G401 (cell line): ENCODE data around the gene ZNF79. TPM values are rescaled to one million over a fixed set of nuclear protein-coding genes. Genes with fewer than 3 reads are reported as not detected.

Experiments used
- DNase-seq: peaks from one replicate; pipeline ENCODE4 v3.0.0-alpha.2; 2015; ENCODE audit warnings: low spot score
- in situ Hi-C: cut with HindIII; loops from 2 replicates; pipeline ENCODE4 v1.10.0; 2016; ENCODE audit warnings: low sequenced_read_pairs, mixed read lengths
- total RNA-seq: library from RNA; depleted of rRNA; stranded (reverse); fragments of >200 nt; shearing (Covaris generic); gene quantifications from 2 replicates; pipeline ENCODE4 v1.2.3, GENCODE V29; 2014

Gene ZNF79
- total RNA-seq, 1 experiment from 2014 or later: 8.8 TPM

DNA sequence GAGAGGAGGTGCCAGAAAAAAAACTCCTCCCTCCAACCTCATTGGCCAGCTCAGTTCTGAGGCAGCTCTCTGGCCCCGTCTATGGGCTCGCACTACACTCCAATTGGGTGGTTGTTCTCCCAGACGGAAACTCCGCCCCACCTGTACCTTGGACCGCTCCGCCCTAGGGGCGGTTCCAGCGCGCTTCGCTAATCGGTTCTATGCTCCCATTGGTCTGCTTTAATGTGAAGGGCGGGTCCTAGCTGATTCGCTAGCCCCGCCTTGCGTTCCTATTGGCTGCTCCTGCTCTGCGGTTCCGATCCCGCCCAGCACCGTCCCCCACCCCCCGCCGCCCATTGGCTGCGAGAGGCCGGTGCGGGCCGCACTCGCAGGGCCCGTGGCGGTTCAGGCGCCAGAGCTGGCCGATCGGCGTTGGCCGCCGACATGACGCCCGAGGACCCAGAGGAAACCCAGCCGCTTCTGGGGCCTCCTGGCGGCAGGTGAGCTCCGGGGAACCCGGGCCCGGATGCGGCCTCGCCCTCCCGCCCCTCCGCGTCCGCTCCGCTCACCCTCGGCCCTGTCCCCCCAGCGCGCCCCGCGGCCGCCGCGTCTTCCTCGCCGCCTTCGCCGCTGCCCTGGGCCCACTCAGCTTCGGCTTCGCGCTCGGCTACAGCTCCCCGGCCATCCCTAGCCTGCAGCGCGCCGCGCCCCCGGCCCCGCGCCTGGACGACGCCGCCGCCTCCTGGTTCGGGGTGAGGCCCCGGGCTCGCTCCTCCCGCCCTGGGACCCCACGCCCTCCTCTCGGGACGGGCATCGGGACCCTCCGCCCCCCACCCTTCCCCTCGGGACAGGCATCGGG, 27.2 kb upstream of the ZNF79 start, which contains the start of gene SLC2A8:
TSS of gene SLC2A8 (plus strand) at position 362 of the 838 bp plus-strand sequence. CDS start at position 424, 62 bp downstream.
- DNase-seq: peak; percentile 100
- in situ Hi-C loops: no loop called here

DNA sequence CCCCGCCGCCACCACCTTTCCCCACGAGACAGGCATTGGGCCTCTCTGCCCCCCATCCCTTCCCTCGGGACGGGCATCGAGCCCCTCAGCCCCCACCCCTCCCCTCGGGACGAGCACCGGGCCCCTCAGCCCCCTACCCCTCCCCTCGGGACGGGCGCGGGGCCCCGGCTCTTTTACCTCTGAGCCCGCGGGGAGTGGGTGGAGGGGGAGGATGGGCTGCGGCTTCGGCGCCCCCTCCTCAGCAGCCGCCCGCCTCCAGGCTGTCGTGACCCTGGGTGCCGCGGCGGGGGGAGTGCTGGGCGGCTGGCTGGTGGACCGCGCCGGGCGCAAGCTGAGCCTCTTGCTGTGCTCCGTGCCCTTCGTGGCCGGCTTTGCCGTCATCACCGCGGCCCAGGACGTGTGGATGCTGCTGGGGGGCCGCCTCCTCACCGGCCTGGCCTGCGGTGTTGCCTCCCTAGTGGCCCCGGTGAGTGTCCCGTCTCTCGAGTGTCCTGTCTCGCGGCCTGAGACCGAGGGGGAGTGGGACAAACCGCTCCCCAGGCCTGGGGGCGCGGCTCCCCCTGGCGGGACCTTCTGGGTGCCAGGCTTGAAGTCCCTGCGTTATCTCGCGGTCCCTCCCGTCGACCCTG, 26.4 kb upstream of the ZNF79 start:
- in situ Hi-C loops: no loop called here
- no peak for DNase-seq

DNA sequence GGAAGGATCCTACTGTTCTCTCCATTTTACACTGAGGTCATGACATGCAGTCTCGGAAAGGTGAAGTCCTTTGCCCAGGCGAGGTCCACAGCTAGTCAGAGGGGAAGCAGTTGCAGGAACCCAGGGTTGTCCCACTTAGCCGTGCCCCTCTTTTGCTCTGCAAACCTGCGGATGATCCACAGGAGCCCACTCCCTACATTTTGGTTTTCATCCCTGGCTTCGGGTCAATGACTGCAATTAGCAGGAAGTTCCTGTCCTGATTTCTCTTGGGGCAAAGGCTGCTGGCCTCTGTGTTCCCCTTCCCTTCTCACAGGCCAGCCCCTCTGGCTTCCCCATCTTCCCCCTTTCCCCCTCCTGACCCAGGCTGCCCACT, 25.9 kb upstream of the ZNF79 start:
- DNase-seq: no peak
- in situ Hi-C loops: no loop called here

DNA sequence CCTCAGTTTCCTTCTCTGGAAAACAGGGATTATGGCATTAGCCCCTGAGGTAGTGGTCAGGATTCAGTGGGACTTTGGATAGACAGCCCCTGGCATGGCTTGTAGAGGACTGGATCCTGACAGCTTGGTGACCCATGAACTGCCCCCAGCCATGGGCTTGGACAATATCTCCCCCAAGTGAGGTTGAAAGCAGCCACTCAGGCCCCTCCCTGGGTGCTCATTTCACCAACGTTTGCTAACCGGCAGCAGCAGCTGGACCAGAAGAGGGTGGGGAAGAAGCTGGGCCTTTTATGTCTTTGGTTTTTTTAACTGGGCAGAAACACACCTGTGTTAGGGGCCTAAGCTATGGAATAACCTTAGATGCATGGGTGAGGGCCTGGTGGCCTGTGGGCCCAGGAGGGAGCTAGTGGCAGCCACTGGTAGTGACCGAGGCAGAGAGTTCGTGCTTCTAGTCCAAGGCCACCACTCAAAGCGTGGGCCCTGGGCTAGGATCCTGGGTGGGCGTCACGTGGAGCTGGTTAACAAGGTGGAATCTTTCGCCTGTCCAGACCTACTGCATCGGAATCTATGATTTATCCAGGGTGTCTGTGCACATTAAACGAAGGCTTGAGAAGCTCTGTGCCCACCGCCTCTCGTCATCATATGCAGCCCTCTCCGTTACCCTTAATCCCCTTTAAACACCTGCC, 25.3 kb upstream of the ZNF79 start:
- no peak for DNase-seq
- in situ Hi-C loops: no loop called here

- in situ Hi-C loops: no loop called here
- DNase-seq: no peak
Observed at GRCh38 chr9:127399736-127400269, 24.4 kb upstream of the ZNF79 start.

DNA sequence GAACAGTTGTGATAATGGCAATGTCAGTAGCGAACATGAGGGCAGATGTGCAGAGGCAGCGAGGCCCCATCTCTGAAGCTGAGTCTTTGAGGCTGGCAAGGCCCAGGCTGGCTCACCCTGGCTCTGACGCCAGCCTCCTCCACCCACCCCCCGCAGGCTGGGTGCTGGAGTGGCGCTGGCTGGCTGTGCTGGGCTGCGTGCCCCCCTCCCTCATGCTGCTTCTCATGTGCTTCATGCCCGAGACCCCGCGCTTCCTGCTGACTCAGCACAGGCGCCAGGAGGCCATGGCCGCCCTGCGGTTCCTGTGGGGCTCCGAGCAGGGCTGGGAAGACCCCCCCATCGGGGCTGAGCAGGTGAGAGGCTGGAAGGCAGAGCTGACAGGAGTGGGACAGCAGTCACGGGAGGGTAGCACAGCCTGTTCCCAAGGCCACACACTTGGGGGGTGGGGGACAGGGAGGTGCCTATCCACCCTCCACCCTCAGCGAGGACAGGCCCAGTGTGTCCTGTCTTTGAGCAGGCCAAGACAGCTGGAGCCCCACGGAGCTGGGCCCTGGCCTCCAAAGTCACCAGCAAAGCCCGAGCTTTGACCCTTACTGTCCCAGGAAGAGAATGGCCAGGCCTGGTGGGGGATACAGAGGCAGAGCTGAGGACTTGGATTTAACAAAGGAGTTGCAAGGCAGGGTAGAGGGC, 21.6 kb upstream of the ZNF79 start:
- in situ Hi-C loops: no loop called here
- DNase-seq: no peak

DNA sequence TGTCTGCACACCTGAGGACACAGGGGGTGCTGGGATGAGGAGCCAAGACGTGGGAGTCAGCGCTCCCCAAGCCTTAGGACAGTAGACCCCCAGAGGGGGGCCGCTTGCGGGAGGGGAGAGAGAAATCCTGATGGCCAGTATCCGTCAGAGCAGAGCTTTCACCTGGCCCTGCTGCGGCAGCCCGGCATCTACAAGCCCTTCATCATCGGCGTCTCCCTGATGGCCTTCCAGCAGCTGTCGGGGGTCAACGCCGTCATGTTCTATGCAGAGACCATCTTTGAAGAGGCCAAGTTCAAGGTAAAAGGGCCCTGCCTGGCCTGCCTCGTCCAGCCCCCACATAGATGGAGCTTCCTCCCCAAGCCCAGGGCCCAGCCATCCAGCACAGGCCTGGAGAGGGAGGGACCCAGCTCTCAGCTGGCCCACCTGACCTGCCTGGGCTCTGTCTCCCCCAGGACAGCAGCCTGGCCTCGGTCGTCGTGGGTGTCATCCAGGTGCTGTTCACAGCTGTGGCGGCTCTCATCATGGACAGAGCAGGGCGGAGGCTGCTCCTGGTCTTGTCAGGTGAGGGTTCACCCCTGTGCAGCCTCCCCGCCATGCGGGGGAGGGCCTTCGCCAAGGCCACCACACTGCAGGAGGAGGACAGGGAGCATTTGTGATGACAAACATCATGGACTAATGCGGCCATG, 20.5 kb upstream of the ZNF79 start:
- in situ Hi-C loops: no loop called here
- DNase-seq: no peak

DNA sequence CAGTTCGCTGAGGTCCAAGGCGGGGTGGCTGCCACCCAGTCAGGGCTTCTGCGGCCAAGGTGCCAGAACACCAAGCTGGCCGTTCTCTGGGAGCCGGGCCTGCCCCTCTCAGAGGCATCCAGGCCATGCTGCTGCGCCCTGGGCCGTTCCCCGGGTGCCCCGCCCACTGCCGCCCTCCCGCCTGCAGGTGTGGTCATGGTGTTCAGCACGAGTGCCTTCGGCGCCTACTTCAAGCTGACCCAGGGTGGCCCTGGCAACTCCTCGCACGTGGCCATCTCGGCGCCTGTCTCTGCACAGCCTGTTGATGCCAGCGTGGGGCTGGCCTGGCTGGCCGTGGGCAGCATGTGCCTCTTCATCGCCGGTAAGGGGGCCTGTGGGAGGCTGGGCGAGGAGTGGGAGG, 19.6 kb upstream of the ZNF79 start:
- DNase-seq: no peak
- in situ Hi-C loops: no loop called here

DNA sequence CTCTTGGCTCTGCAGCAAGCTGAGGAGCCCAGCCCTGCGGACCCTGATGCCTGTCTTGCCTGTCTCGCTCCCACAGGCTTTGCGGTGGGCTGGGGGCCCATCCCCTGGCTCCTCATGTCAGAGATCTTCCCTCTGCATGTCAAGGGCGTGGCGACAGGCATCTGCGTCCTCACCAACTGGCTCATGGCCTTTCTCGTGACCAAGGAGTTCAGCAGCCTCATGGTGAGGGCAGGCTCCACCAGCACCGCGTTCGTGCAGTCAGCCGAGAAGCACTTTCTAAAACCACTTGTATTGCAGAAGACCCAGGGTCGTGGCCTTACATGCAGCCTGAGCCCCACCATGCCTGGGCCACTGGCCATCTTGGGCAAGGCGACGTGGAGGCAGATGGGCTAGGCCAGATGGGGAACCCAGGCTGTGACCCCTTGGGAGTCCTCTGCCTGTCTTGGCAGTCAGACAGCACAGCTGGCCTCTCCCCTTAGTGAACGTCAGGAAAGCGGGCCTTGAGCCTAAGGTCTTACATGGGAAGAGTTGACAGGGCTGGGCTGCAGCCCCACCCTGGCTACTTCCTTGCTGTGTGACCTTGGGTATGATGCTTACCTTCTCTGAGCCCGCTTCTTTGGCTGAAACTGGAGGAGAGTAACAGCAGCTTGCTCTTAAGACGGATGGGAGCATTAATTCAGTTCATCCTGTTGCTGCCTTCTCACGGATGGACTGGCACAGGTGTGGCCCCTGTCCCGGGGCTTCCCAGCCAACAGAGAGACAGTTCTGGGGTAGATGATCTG, 18.6 kb upstream of the ZNF79 start:
- no peak for DNase-seq
- in situ Hi-C loops: no loop called here

DNA sequence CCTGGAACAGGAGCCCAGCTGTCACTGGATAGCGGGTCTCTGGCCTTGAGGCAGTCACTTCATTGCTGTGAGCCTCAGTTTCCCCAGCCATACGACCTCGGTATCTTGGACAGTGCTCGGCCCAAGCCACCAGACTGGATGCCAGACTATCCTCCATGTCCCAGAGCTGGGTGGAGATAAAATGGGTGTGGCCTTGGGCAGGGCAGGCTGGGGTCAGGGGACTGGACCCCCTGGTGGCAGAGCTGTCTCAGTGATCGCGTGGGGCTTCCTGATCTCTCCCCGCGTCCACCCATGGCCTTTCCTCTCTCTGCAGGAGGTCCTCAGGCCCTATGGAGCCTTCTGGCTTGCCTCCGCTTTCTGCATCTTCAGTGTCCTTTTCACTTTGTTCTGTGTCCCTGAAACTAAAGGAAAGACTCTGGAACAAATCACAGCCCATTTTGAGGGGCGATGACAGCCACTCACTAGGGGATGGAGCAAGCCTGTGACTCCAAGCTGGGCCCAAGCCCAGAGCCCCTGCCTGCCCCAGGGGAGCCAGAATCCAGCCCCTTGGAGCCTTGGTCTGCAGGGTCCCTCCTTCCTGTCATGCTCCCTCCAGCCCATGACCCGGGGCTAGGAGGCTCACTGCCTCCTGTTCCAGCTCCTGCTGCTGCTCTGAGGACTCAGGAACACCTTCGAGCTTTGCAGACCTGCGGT, 17.2 kb upstream of the ZNF79 start:
- in situ Hi-C loops: no loop called here
- no peak for DNase-seq

- in situ Hi-C loops: no loop called here
- DNase-seq: peak; percentile 97
Observed at GRCh38 chr9:127407492-127407843, 16.7 kb upstream of the ZNF79 start.

DNA sequence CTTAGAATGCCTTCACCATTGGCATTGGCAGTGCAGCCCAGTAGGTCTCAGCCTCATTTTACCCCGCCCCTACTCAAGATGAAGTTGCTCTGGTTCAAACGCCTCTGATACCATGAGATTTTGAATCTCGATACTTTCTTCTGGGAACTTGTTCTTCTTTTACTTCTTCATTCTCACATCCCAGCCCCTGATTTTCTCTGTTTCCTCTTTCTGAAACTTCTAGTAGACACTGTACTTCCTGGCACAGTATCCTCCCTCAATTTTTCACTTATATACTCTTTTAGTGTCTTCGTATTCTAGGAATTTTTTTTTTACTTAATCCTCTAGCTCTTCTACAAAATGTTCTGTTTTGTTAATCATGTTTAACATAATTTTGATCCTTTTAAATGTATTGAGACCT, 13.1 kb upstream of the ZNF79 start:
- no peak for DNase-seq
- in situ Hi-C loops: no loop called here

DNA sequence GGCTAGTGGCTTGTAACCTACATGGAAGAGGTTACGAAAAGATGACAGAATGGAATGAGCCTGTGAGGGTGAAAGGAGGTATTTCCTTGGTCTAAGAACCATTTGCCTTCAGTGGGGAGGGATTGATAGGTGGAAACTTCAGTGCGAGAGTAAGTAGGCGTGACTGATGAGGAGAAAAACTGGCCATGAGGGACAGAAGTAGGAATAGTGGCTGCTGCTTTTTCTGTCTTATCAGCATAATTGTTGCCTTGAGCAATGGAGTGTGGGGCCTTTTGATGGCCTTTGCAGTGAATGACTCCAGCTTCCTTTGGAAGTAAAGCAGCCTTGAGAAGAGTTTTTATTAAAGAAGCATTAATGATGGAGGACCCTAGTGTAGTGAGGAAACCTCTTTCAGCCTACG, 9.0 kb upstream of the ZNF79 start:
- DNase-seq: no peak
- in situ Hi-C loops: no loop called here

- in situ Hi-C loops: no loop called here
Observed at GRCh38 chr9:127415657-127416056, 8.5 kb upstream of the ZNF79 start.

GRCh38 chr9:127417131-127418036, 6.8 kb upstream of the ZNF79 start:
- no peak for DNase-seq
- in situ Hi-C loops: no loop called here

More at GRCh38 chr9:127415657-127416056, 8.5 kb upstream of the ZNF79 start:
- DNase-seq: no peak

GRCh38 chr9:127418037-127418471, 6.1 kb upstream of the ZNF79 start:
- in situ Hi-C loops: no loop called here
- no peak for DNase-seq

DNA sequence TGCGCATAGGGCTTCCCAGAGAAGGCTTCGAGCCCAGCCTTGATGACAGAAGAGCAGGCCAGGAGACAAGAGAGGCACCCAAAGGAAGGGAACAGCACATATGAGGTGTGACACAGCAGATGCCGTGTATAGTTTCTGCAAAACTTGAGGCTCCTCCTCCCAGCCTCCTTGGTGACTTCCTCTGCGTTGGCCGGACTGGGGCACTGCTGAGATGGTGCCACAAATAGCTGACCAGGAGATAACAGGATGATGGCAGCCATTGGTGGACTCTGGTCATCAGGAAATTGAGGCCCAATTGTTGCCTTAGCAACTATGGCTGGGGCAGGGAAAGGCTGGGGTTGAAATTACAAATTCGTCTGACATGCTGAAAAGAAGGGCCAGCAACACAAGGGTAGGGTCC, 4.8 kb upstream of the ZNF79 start:
- in situ Hi-C loops: no loop called here
- DNase-seq: no peak
